B cell (primary cell): Measurements from ENCODE around the gene LYPD5. TPM values are rescaled to one million over a fixed set of nuclear protein-coding genes. Genes with fewer than 3 reads are reported as not detected.

Source experiments
- ATAC-seq: fragments of 200-7000 bp; cut with Tn5 transposase; one replicate; pipeline ENCODE4 v1.10.0; 2021; ENCODE audit warnings: low read depth, mild to moderate bottlenecking, moderate number of reproducible peaks, moderate library complexity
- CTCF ChIA-PET: fragments of 350-600 bp; sonication (Branson Sonifier 250); formaldehyde crosslinking; loops from one replicate; lab custom pipeline; 2021; ENCODE audit warnings: antibody characterized with exemption, inconsistent platforms; lab: Charles Lee
- POLR2A ChIA-PET: fragments of 350-600 bp; sonication (Branson Sonifier 250); formaldehyde crosslinking; loops from one replicate; lab custom pipeline; 2021; ENCODE audit warnings: antibody characterized with exemption; lab: Charles Lee
- DNase-seq: peaks from one replicate; pipeline ENCODE4 v3.0.0; 2013
- H2AFZ ChIP-seq: 2 replicates; pipeline ENCODE4 v1.6.1; 2012; ENCODE audit warnings: mild to moderate bottlenecking, low read depth, low read length; ENCODE audit not compliant: insufficient read depth, poor library complexity, severe bottlenecking
- H3K27ac ChIP-seq, 2 donors: 1 replicate in 1 of 2; 2 replicates in 1 of 2; pipeline ENCODE4 v1.5.1; 2012 to 2013; ENCODE audit warnings: low read length in 2 of 2, mild to moderate bottlenecking in 2 of 2, moderate library complexity in 1 of 2
- H3K27me3 ChIP-seq, 4 experiments: fragments of 200-600 bp in 1 of 4; sonication (generic) in 1 of 4; replicated peaks in 1 of 4; 1 replicate in 2 of 4; 2 replicates in 2 of 4; pipeline versions ENCODE4 v1.6.1 to v1.7.0; 2013 to 2016; ENCODE audit warnings: low read length in 3 of 4, mild to moderate bottlenecking in 2 of 4, mixed read lengths in 1 of 4, moderate library complexity in 1 of 4; ENCODE audit not compliant: insufficient read depth in 4 of 4, control insufficient read depth in 3 of 4; ENCODE audit errors: control extremely low read depth in 1 of 4
- H3K36me3 ChIP-seq, 2 experiments: replicated peaks in 1 of 2; 1 replicate in 1 of 2; 2 replicates in 1 of 2; pipeline versions ENCODE4 v1.6.1 to v1.7.1; 2013; ENCODE audit warnings: low read length in 1 of 2; ENCODE audit not compliant: insufficient read depth in 2 of 2, control insufficient read depth in 1 of 2; ENCODE audit errors: control extremely low read depth in 1 of 2, extremely low read depth in 1 of 2
- H3K4me1 ChIP-seq, 2 donors: fragments of 200-600 bp in 1 of 2; sonication (generic) in 1 of 2; 1 replicate in 1 of 2; 2 replicates in 1 of 2; pipeline versions ENCODE4 v1.5.1 to v1.6.1; 2013 to 2017; ENCODE audit warnings: low read length in 2 of 2; ENCODE audit not compliant: control insufficient read depth in 2 of 2, insufficient read depth in 2 of 2
- H3K4me2 ChIP-seq: replicated peaks from 2 replicates; pipeline ENCODE3; 2012; ENCODE audit warnings: mild to moderate bottlenecking, low read depth, low read length; ENCODE audit not compliant: poor library complexity, severe bottlenecking
- H3K4me3 ChIP-seq, 5 experiments: fragments of 200-600 bp in 1 of 5; sonication (generic) in 1 of 5; 1 replicate in 3 of 5; 2 replicates in 2 of 5; pipeline versions ENCODE4 v1.5.1 to v1.7.0; 2011 to 2016; ENCODE audit warnings: low read length in 4 of 5, mild to moderate bottlenecking in 4 of 5, low read depth in 2 of 5, control low read depth in 1 of 5, moderate library complexity in 1 of 5; ENCODE audit not compliant: insufficient read depth in 1 of 5; ENCODE audit errors: control extremely low read depth in 1 of 5, extremely low read depth in 1 of 5
- H3K79me2 ChIP-seq: fragments of 200-600 bp; sonication (generic); one replicate; pipeline ENCODE4 v1.6.0; 2016; ENCODE audit warnings: low read length; ENCODE audit not compliant: control insufficient read depth, insufficient read depth
- H3K9ac ChIP-seq: fragments of 200-600 bp; sonication (generic); 2 replicates; pipeline ENCODE4 v1.6.1; 2017; ENCODE audit warnings: mild to moderate bottlenecking, low read length, moderate library complexity
- H3K9me3 ChIP-seq, 3 donors: one replicate each; pipeline versions ENCODE4 v1.6.1 to v1.7.1; 2013; ENCODE audit warnings: low read length in 2 of 3; ENCODE audit not compliant: control insufficient read depth in 2 of 3, insufficient read depth in 1 of 3; ENCODE audit errors: control extremely low read depth in 1 of 3
- H4K20me1 ChIP-seq: 2 replicates; pipeline ENCODE4 v1.6.0; 2012; ENCODE audit warnings: mild to moderate bottlenecking, low read length; ENCODE audit not compliant: insufficient read depth, control insufficient read depth, poor library complexity, severe bottlenecking
- H3K27ac Mint-ChIP-seq: one replicate; pipeline ENCODE4 v1.8.0; 2021; ENCODE audit warnings: mixed read lengths
- H3K27me3 Mint-ChIP-seq: one replicate; pipeline ENCODE4 v1.8.0; 2021; ENCODE audit warnings: mixed read lengths
- H3K4me1 Mint-ChIP-seq: one replicate; pipeline ENCODE4 v1.8.0; 2021; ENCODE audit warnings: mixed read lengths
- H3K4me3 Mint-ChIP-seq: one replicate; pipeline ENCODE4 v1.8.0; 2021; ENCODE audit warnings: mixed read lengths
- H3K9me3 Mint-ChIP-seq: one replicate; pipeline ENCODE4 v1.8.0; 2022; ENCODE audit warnings: mixed read lengths; ENCODE audit not compliant: insufficient read depth
- CTCF ChIP-seq: fragments of 200-600 bp; IDR thresholded peaks from one replicate; pipeline ENCODE4 v1.8.0; 2022; ENCODE audit warnings: antibody characterized with exemption, mild to moderate bottlenecking
- EZH2 ChIP-seq: IDR thresholded peaks from 2 replicates; pipeline ENCODE4 v1.6.1; 2012; ENCODE audit warnings: borderline replicate concordance, low read depth, mild to moderate bottlenecking, moderate library complexity, low read length; ENCODE audit not compliant: insufficient read depth, poor library complexity, severe bottlenecking
- WGBS: methylation state at CpG from one replicate; pipeline ENCODE4 v1.1.5; 2013; ENCODE audit warnings: missing lambda C conversion rate; ENCODE audit not compliant: insufficient coverage; 5-methylcytosine and 5-hydroxymethylcytosine counted together
- intact Hi-C: fragments of 100-400 bp; cut with micrococcal nuclease; formaldehyde crosslinking; loops from one replicate; pipeline ENCODE4 v1.10.0; 2022
- polyA plus RNA-seq: library from polyadenylated mRNA; depleted of rRNA; stranded (reverse); fragments of >200 nt; gene quantifications from 2 replicates; pipeline ENCODE4 v1.2.3, GENCODE V29; 2012
- total RNA-seq, 2 donors: library from RNA; stranded (reverse); fragments of 120-200 nt in 1 of 2; gene quantifications; 1 replicate in 1 of 2; 2 replicates in 1 of 2; pipeline versions ENCODE4 v1.2.3 to v1.2.4, GENCODE V29; 2013 to 2022

LYPD5 gene
- total and polyA plus RNA-seq, 2 donors (not counting 1 experiment from before 2014, with no cell fraction given), result 0.46 TPM; not detected in 1

GRCh38 chr19:43804432-43804831, 2.2 kb upstream of the LYPD5 start:
- intact Hi-C loops, result no loop called here
- ATAC-seq, result no peak
- no peak overlapping the region for H3K27ac Mint-ChIP-seq
- no peak overlapping the region for H2AFZ ChIP-seq
- POLR2A ChIA-PET, result no interaction called here
- peaks cover 17% of the 10 kb centered on the region for H3K27me3 Mint-ChIP-seq
- H3K36me3 ChIP-seq, result no peaks in the 10 kb centered on the region
- no peaks in the 10 kb centered on the region for H3K4me1 Mint-ChIP-seq
- peaks cover 0 to 6% (median 1%) of the 10 kb centered on the region in 4 experiments for H3K27me3 ChIP-seq
- H3K9me3 Mint-ChIP-seq, result no peaks in the 10 kb centered on the region
- no peaks in the 10 kb centered on the region for H3K79me2 ChIP-seq
- no peak for TF ChIP-seq EZH2
- no peak for TF ChIP-seq CTCF
- no peaks in the 10 kb centered on the region for H3K9me3 ChIP-seq
- H3K4me2 ChIP-seq, result no peak overlapping the region
- no peak overlapping the region for H3K27ac ChIP-seq
- H3K4me1 ChIP-seq, result no peaks in the 10 kb centered on the region
- DNase-seq, result no peak
- no peak overlapping the region for H3K4me3 ChIP-seq
- CTCF ChIA-PET, result no interaction called here
- no peaks in the 10 kb centered on the region for H4K20me1 ChIP-seq
- H3K4me3 Mint-ChIP-seq, result no peak overlapping the region
- no peak overlapping the region for H3K9ac ChIP-seq
- WGBS, result 80% methylated on average over 1 of the region's 2 CpGs

- Histone ChIP-seq H3K4me3 (no peak overlapping the region), H4K20me1 (no peaks in the 10 kb centered on the region), H3K4me1 (peaks cover 11 to 12% of the 10 kb centered on the region in 2 donors), H3K27me3 (peaks cover 0 to 39% (median 13%) of the 10 kb centered on the region in 4 experiments), H3K36me3 (no peaks in the 10 kb centered on the region), H3K9ac (no peak overlapping the region), H3K79me2 (no peaks in the 10 kb centered on the region), H3K4me2 (no peak overlapping the region), H3K9me3 (peaks cover 2 to 32% (median 5%) of the 10 kb centered on the region in 3 donors), H2AFZ (no peak overlapping the region), H3K27ac (no peak overlapping the region)
- H3K4me3 Mint-ChIP-seq, result peak overlapping the region; percentile 82
- peaks cover 32% of the 10 kb centered on the region for H3K27me3 Mint-ChIP-seq
- ATAC-seq (no peak), DNase-seq (no peak)
- intact Hi-C loops, result no loop called here
- ChIA-PET POLR2A (interaction anchor here (0.6 kb wide), 2 partner anchors 239 to 412 kb away, joined by 3 read pairs; no protein-coding TSS in a partner anchor), CTCF (interaction anchor here (0.6 kb wide), 1 partner anchor 12 kb away, joined by 3 read pairs; no protein-coding TSS in a partner anchor)
- no peak overlapping the region for H3K27ac Mint-ChIP-seq
- peaks cover 10% of the 10 kb centered on the region for H3K4me1 Mint-ChIP-seq
- 90% methylated on average over 6 of the region's 6 CpGs for WGBS
- TF ChIP-seq EZH2, result no peak
- no peak for TF ChIP-seq CTCF
- no peaks in the 10 kb centered on the region for H3K9me3 Mint-ChIP-seq
Observed at GRCh38 chr19:43799502-43800142, 2.6 kb downstream of the LYPD5 start.
